H54 (cell line): ENCODE results near the gene IPO8.

Experiments
- DNase-seq: peaks from one replicate; pipeline ENCODE4 v3.0.0; 2011; ENCODE audit warnings: low spot score, mixed read lengths; ENCODE audit not compliant: insufficient read length
- FAIRE-seq: peaks from 3 replicates; lab custom pipeline; 2011; peaks lifted over from hg19 to GRCh38; lab: Jason Lieb, UNC
- POLR2A ChIP-seq: IDR thresholded peaks from 2 replicates; pipeline ENCODE4 v1.6.1; 2011; ENCODE audit warnings: low read depth, mild to moderate bottlenecking, low read length

Gene IPO8

DNA sequence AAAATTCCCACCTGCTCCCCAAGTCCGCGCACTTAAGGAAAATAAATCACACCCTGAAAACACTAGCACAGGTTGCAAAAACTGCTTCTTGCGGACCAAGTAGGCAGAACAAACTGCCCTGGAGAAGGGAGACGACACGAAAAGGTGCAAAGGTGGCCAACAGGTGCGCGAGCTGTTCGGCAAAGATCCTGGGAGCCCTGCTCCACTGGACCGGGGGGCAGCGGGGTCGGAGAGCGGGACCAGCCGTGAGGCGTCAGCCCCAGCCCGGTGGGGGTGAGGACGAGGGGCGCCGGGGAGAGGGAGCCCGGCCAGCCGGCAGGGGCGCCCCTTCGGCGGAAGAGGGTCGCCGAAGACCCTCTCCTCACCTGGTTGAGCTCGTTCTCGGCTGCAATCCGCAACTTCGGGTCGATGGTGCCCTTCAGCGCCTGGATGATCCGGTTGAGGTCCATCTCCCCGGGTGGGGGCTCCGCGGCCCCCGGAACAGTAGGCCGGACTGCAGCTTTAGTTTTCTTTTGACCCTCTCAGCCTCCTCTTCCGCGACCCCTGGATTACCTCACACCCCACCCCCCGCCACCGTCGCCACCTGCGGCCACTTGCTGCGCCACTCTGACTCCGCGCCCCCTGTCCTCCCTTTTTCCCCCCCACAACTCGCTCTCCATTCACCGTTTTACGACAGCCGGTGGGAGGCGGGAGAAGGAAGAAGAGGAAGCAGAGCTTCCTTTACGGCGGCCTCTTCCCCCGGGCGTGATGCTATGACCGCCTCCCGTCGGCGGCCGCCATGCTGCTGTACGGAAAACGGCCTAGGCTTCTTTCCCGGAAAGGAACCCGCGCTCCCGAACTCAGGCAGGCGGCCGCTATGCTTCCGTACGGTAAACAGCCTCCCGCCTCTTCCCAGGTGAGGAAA lies at the start of gene IPO8:
Gene IPO8 (minus strand): TSS at position 671 of the 904 bp plus-strand sequence. CDS start 222 bp downstream, at position 449.
- DNase-seq (peak; percentile 73), FAIRE-seq (peak; percentile 83)
- TF ChIP-seq POLR2A, result no peak

DNA sequence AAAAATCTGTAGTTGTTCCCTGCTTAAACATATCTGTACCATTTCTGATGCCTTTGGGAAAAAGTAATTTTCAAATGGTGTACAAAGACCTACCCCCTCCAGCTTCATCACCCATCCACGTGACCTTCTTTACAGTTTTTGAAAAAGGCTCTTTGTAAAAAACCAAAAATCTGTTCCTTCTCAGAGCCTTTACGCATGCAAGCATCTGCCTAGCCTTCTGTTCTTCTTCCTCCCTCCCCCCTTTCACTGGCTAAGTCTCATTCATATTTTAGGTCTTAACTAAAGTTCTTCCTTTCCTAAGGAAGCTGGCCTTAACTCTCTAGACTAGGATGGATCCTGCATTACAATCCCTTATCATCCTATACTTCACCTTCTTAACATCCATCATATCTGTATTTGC lies 48.7 kb upstream of the IPO8 start:
- no peak for TF ChIP-seq POLR2A
- peak; percentile 67 for FAIRE-seq
- DNase-seq, result no peak

DNA sequence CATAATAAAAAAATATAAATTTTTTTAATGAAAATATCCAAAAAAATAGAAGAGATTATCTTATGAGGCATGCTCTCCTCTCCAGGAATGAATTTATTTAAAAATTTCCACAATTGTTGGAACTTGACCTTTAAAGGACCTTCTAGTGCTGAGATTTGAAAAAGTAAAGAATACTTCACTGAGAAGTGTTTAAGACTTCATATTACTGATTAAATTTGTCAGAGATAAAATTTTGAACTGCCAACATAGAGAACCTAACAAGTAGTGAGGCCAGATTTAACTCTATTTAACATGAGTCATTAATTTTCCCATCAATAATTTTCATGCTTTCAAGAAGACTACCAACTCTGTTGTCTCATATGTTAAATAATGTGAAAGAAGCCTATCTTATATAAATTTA lies 44.6 kb upstream of the IPO8 start:
- DNase-seq (no peak), FAIRE-seq (no peak)
- no peak for TF ChIP-seq POLR2A

DNA sequence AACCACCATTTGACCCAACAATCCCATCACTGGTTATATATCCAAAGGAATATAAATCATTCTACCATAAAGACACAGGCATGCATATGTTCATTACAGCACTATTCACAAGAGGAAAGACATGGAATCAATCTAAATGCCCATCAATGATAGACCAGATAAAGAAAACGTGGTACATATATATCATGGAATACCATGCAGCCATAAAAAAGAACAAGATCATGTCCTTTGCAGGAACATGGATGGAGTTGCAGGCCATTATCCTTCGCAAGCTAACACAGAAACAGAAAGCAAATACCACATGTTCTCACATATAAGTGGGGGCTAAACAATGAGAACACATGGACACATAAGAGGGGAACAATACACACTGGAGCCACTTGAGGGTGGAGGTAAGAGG lies 43.4 kb upstream of the IPO8 start:
- FAIRE-seq (peak; percentile 6), DNase-seq (no peak)
- no peak for TF ChIP-seq POLR2A

DNA sequence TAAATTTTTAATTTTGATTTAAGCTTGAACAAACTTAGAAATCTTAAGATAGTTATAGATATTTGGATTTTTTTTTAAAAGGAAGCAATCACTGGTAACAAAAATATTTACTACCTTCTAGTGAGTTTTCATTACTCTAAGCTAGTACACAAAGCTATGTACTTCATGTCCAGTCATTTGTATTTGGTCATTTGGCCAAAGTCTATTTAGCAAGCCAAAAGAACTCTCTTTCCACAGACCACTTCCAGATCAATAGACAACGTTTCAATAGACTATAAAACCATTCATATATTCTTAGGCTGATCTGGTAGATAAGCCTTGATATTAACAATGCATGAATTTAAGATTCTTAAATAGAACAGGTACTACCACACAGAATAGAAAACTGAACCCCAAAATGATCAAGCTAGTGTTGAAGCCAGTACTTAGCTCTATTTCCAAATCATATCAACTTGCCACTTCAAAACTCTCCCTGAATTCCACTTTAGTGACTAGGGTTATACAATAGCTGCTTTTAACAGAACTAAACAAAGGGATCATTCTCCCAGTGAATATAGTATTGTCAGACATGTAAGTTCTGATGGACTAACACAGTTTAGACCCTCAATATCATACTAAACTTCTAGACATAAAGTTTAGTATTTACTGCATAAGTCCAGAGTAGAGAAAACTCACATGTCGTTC lies 37.4 kb upstream of the IPO8 start:
- FAIRE-seq, result peak; percentile 27
- TF ChIP-seq POLR2A, result no peak
- no peak for DNase-seq

DNA sequence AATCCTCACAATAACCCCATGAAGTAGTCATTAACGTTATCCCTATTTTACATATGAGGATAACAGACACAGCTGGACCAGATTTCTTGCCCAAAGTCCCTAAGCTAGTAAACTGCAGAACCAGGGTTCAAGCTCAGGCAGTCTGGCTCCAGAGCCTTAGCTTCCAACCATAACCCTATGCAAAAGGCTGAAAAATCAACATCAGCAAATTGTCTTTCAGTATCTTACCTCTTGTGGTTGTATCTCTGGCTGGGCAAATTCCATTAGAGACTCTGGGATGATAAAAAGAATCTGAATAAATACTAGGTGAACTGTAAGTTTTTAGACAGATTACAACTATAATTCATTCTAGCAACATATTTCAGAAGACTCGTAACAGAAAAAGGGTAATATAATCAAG lies 34.3 kb upstream of the IPO8 start:
- DNase-seq, result no peak
- no peak for TF ChIP-seq POLR2A
- no peak for FAIRE-seq

DNA sequence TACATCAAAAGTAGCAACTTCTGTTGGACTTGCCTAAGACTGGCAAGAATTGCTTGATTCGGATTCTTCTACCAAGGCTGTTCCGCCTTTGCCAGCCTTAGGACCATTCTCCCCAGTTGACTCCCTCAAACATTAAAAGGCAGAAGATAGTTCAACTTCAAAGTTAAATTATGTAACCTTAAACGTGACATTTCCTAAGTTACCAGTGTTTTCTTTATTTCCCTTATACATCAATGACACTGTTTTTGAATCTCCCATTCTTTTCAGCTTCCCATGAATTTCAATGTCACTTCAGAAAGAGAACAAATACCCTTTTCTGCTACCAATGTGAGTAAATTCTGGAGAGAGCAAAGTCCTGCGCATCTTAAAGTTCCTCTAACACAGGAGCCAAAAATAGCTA lies 33.9 kb upstream of the IPO8 start:
- FAIRE-seq (no peak), DNase-seq (no peak)
- TF ChIP-seq POLR2A, result no peak

DNA sequence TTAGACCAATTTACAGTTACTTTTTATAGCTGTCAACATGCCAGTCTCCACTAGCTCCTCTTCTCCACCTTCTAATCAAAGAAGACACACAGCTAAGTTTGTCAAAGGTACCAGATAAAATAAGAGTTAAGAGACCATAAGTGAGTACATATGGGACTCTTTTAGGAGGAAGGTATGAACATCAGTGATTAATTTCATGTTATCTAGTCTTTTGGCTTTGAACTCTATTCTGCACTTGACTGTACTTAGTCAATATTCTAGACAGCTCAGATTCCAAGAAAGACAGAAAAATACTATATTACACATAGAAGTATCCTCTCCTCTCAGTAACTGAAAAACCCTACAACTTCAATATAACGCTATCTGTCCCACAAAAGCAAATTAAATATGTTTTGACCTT lies 31.0 kb upstream of the IPO8 start:
- peak; percentile 64 for FAIRE-seq
- no peak for TF ChIP-seq POLR2A
- DNase-seq, result no peak

DNA sequence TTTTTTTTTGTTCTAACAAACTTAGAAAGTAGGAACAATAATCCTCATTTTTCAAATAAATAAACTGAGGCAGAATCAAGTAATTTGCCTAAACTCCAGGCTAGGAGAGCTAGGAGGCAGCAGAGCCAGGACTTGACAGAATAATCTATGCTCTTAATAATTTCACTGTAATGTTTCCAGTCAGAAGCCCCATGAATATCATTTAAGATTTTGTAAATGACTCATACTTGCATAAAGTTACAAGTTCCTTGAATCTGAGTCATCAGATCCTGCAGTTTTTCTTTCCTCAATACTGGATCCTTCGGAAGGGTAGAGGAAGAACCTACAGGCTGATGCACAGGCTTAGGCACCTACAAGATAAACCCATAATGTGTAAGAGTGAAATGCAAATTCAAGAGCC lies 30.1 kb upstream of the IPO8 start:
- FAIRE-seq (peak; percentile 99), DNase-seq (peak; percentile 35)
- TF ChIP-seq POLR2A, result no peak

DNA sequence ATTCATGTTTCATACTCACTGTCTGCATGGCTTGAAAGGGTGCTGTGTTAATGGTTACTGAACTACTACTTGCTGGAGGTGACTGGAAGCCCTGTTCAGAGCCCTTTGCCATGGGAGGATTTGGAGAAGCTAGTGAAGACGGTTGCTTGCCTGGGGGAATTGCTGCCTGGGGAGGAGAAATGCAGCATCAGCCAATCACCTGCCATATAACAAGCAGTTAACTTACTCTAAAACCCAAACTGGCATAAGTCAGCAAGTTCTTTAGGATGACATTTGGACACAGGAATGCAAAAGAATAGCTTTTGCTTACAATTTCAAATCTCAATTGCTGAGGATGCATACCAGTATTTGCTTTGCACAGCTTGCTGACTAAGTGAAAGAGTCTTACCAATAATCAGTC lies 23.4 kb upstream of the IPO8 start:
- peak; percentile 100 for FAIRE-seq
- no peak for TF ChIP-seq POLR2A
- peak; percentile 52 for DNase-seq

DNA sequence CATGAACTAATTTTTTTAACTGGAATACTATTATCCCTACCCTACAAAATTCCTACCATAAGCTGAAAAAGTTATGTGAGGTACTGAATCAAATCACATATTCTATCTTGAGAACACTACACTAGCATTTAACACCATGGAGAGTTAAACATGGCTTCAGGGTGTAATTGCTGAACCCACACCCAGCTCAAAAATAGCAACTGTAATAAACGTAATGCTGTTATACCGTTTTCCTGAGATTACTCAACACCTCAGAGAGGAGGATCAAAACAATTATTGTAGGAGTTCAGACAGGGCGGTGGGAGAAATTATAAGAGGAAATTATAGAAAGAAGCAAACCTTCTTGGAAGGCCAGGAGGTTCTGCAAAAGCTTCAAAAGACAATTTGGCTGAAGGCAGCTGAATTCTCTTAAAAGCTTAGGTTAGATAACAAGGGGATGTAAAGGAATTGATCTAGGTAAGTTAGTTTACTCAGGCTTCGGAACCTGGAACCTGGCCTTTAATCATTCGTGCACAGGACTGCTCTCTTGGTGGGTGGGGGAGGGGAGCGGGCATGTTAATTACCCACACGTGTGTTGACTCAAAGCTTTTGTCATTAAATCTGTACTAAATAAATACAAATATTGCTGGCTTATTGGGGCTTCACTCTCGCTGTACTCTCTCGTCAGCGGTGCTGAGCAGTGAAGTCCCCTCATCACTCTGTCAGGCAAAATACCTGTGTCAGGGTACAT lies 12.1 kb upstream of the IPO8 start:
- TF ChIP-seq POLR2A, result no peak
- FAIRE-seq, result no peak
- no peak for DNase-seq

DNA sequence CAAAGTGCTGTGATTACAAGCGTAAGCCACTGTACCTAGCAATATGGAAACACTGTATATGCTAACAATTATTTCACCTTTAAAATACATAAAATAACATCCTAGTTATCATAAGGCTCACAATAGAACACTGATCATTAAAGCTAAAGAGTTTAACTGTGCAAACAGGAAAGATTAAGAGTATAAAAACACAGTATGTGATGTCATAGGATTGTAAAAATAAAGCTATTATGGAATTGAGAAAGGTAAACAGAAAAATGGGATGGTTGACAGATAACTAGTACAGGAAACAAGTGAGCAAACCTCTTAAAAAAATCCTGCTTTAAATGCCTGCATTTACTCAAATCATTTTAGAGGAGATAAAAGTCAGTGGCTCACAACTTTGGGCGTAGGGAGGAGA lies 10.8 kb upstream of the IPO8 start:
- FAIRE-seq, result no peak
- no peak for TF ChIP-seq POLR2A
- no peak for DNase-seq

DNA sequence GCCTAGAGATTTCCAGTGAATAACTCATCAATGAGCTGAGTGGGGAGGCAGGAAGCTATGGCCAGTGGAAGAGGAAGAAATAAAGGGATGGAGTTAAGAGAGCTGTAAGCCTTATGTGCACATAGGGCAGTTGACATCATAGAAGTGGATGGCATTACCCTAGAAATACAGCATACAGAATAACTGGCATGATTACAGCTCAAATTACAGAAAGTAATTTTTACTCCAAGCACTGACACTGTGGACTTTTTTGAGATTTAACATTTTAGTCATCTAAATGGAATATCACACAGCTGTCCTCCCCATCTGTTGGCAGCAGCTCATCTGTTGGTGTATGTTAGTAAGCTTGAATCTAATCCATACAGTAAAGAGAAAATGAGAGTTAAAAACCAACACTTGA lies 5.4 kb upstream of the IPO8 start:
- no peak for DNase-seq
- TF ChIP-seq POLR2A, result no peak
- FAIRE-seq, result peak; percentile 57
